CD1c-positive myeloid dendritic cell (primary cell): ENCODE measurements around the gene KRTAP26-1.

Source experiments
- DNase-seq: peaks from one replicate; pipeline ENCODE4 v3.0.0-alpha.2; 2016; ENCODE audit errors: extremely low spot score

KRTAP26-1 gene

GRCh38 chr21:30271611-30272010, 48.5 kb downstream of the KRTAP26-1 start:
- DNase-seq: no peak

DNA sequence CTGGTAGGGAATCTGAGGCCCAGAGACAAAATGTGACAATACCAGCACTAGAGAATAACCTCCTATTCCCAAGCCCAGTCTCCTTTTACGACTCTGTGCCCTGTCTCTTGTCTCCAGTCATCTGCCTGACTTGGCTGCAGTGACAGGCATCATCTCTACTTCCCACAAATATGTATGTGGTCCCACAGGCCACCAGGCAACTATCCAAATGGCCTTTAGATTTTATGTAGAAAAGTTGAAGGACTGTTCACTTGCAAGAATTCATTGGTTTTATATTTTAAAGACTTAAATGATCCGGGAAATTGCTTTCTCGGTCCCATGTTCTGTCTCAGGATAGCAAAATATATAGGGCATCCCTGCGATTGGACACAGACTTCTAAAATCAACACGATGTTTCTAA, 49.0 kb downstream of the KRTAP26-1 start:
- DNase-seq: no peak

- no peak for DNase-seq
Observed at GRCh38 chr21:30269803-30270530, 50.1 kb downstream of the KRTAP26-1 start.
